HG03575 (cell line): ENCODE results near the gene AAR2.

ENCODE experiments used
- ATAC-seq: cut with Tn5 transposase; IDR thresholded peaks from one replicate; pipeline ENCODE4 v1.9.1; 2021; ENCODE audit not compliant: unreplicated experiment, insufficient number of reproducible peaks, low FRiP score; ENCODE audit errors: extremely low read depth

The AAR2 gene

DNA sequence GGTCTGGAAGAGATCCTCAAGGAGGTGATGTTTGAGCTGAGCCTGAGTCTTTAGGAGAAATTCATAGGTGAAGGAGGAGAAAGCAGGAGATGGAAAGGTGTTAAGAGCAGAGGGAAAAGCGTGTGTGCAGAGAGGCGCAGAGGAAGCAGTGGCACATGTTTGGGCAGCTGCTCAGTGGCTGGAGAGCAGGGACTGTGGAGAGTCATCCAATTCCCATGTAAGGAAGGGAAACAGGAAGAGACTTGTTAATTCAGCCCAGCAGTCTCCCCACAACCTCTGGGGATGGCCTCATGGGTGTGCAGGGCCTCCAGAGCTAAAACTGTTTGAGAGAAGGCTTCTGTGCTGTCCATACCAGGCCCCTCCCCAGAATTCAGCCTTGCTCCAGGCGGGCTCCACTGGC lies 16.2 kb downstream of the AAR2 start:
- ATAC-seq, result no peak

DNA sequence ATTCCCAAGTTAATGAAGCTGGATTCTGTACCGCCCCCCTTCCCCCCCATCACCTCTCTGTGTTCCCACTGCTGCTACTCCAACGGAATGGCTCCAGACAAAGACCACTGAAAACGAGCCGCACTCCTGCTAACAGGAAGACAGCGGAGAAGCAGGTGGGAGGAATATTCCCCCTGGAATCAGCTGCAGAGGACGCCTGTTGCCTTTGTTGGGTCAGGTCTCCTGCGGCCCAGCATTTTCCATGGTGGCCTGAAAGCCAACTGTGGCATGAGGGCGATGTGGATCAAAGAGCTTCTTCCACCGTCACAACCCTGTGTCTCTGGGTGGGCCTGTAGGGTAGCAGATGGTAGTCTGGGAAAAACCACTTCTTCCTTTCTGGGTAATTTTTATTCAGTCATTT lies 16.8 kb downstream of the AAR2 start:
- ATAC-seq, result no peak

- ATAC-seq, result no peak
Observed at GRCh38 chr20:36254076-36254475, 17.8 kb downstream of the AAR2 start.

DNA sequence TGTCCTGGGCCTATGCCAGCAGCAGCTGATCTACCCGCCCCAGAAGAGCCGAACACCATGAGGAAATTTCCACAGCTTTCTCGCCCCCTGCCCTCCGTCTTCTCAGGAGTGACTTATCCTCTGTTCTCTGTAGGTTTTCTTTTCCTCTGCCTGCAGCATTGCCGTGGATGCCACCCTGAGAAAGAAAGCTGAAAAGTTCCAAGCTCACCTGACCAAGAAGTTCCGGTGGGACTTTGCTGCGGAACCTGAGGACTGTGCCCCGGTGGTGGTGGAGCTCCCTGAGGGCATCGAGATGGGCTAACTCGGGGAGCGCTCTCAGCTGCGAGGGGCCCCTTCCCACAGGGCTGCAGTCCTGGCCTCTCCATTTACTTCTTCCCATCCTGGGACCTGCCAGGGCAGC lies 19.2 kb downstream of the AAR2 start:
- no peak for ATAC-seq

GRCh38 chr20:36259177-36260061 lies 23.1 kb downstream of the AAR2 start:
- no peak for ATAC-seq

DNA sequence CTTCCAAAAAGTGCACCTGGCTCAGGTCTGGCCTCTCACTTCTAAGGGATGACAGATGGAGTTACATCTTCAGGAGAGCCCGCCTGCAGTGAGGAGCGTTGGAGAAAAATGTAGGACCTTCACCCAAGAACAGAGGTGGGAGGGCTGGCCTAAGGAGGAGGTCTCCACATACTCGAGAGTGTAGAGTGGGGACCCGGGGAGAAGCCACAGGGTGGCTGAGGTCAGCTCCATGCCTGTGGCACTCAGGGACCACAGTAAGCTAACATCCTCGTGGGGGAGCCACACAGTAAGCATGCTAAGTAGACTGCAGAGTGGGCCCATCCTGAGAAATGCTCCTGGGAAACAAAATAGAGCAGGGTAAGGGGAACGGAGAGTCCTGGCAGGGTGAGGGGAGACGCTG lies 24.0 kb downstream of the AAR2 start:
- no peak for ATAC-seq

DNA sequence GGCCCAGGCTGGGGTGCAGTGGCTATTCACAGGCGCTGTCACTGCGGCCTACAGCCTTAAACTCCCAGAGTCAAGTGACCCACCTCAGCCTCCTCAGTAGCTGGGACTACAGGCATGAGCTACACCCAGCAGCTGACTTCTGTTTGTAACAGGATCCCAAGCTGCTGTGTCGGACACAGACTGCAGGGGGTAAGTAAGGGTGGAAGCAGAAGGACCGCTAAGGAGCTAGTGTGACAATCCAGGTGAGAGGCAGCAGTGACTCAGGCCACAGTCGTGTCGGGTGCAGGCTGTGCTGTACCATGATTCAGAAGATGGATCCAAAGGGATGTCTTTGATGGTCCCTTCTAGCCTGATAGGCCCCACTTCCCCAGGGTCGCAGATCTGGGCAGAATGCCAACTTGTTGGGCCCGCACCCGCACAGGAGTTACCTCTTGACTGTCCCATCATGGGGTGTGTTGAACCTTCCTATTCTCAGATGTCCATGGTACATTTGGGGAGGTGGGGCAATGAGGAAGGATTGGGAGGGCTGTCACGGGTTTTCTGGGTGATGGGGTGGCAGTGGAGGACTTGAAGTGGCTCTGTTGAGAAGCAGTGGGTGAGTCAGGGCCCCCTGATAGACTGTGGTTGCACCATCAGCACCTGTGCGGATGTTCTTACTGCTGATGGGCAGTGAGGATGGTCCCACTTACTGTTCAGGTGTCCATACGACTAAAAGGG lies 25.3 kb downstream of the AAR2 start:
- no peak for ATAC-seq

DNA sequence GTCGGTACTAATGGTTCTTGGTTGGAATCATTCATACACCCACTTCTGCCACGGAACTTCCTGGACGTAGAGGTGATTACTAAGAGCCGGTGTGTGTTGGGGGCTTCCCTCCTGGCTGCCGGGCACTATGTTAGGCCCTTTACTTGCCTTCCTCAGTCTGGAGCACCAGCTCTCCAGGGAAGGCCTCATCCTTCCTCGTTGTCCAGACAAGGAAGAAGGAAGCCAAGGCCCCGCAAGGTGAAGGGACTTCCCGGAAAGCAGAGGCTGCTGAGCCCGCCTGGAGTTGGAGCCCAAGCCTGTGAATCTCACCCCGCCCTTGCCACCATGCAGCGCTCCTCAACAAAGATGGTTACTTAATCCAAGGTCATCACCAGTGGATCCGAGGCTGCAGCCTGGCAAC lies 26.2 kb downstream of the AAR2 start:
- ATAC-seq, result no peak

GRCh38 chr20:36264426-36265246 lies 28.4 kb downstream of the AAR2 start:
- no peak for ATAC-seq

- ATAC-seq, result no peak
Observed at GRCh38 chr20:36266189-36266588, 29.9 kb downstream of the AAR2 start.

DNA sequence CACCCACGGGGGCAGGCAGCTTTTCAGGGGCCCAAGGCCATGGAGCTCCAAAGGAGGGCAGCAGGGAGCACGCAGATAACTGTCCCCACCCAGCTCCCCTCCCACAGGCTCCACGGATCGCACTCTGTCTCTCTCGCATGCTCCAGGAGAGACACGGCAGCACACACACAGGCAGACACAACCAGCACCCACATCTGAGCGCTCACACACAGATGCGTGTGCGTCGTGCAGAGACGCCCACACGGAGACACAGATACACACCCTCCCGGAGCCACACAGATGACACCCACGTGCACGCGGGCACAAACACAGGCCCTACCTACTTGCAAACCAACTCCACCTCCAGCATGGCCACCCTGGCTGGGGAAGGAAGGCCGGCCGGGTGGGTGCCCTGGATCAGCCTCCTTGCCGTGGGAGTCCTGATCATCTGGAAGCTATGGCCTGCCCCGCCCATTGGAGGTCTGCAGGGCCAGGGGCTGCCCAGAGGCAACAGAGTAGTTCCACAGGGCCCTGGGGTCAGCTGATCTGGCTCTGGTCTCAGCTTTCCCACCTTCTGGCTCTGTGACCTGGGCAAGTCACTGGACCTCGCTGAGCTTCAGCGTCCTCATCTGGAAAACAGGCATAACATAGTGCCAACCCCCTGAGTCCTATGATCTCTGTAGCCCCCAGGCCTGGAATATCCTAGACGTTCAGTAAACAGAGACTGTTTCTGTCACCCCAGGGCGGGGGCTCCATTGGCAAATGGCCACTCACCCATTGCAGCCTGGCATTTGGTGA lies 31.5 kb downstream of the AAR2 start:
- no peak for ATAC-seq

- no peak for ATAC-seq
Observed at GRCh38 chr20:36268440-36269342, 32.4 kb downstream of the AAR2 start.

- no peak for ATAC-seq
Observed at GRCh38 chr20:36269507-36269906, 33.2 kb downstream of the AAR2 start.

DNA sequence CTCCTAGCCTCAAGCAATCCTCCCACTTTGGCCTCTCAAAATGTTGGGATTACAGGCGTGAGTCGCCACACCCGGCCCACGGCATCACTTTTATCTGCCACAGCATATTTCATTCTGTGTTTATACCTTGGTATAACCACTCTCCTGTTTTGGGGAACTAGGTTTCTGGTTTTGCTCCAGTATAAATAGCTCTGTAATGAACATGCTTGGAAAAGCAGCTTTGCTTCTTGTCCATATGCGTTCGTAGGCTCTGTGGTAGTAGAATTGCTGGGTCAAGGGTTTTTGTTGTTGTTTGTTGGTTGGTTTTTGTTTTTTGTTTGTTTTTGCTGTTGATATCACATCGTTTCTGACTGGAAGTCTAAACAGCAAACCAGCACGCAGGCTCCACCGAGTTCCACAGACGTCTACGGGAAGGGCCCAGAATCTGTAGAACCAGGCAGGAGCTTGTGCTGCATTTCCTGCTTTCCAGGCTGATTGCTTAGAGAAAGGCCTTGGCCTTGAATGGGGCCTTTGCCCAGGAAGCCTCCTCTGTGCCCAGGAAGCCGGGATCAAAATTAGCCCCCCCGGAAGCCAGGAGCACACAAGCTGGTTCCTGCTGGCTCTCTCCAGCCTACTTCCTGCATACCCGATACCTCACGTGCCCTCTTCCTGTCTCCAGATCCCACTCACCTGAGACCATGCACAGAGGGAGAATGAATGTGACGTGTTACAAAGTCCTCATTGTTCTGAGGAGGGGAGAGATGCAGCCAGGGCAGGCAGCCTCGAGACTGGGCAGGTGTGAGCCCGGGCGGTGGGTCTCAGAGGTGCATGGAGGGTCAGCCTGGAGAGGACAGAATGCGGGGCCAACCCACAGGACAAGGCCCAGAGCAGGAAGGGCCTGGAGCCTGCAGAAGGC lies 34.7 kb downstream of the AAR2 start:
- no peak for ATAC-seq

DNA sequence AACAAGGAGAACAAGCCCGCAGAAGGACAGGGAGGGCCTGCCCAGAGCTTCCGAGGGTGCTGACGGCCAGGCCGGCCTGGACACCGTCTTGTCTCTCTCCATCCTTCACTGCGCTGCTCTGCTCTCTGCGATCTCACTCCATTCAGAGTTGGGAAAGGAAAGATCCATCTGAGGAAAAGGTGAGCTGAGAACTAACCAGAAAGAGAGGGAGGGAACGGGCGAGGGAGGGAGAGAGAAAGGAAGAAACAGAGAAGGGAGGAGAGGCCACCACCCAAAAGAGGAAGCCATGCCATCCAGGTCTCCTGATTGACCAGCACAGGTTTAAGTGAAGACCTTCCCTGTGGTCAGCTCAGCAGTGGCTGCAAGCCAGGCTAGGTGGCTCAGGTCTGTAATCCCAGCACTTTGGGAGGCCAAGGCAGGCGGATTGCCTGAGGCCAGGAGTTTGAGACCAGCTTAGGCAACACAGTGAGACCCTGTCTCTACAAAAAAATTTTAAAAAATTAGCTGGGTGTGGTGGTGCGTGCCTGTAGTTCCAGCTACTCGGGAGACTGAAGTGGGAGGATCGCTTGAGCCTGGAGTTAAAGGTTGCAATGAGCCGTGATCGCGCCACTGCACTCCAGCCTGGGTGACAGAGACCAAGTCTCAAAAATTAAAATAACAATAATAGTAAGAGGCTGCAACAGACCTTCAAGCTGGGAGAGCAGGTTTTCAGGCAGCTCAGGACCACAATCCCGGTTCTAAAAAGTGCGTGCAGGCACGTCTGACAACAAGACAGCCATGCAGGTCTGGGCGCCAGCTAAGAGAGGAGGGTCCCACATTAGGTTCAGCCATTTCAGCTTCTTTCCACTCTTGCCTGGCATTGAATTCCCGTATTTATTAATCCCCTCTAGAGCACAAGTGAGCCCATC lies 35.6 kb downstream of the AAR2 start:
- no peak for ATAC-seq

- ATAC-seq, result no peak
Observed at GRCh38 chr20:36272547-36273220, 36.4 kb downstream of the AAR2 start.
